Hepatocyte (in vitro differentiated cells): ENCODE data around the gene LVRN.

Experiments
- CTCF ChIP-seq: fragments of 200-600 bp; sonication (generic); IDR thresholded peaks from 2 replicates; pipeline ENCODE4 v1.5.1; 2016; ENCODE audit warnings: antibody characterized with exemption, mild to moderate bottlenecking; ENCODE audit not compliant: poor library complexity
- EZH2 ChIP-seq: fragments of 200-600 bp; sonication (generic); IDR thresholded peaks from 2 replicates; pipeline ENCODE4 v1.6.1; 2016; ENCODE audit warnings: antibody characterized with exemption, mild to moderate bottlenecking, borderline replicate concordance
- EZH2phosphoT487 ChIP-seq: fragments of 200-600 bp; sonication (generic); IDR thresholded peaks from one replicate; pipeline ENCODE4 v1.6.1; 2018; ENCODE audit warnings: antibody characterized with exemption, mild to moderate bottlenecking, low read depth, moderate library complexity; ENCODE audit not compliant: unreplicated experiment, severe bottlenecking

GRCh38 chr5:116035123-116035522 is 72.8 kb downstream of the LVRN start:
- no peak for TF ChIP-seq CTCF
- TF ChIP-seq EZH2: no peak
- TF ChIP-seq EZH2phosphoT487: no peak
